NCI-H526 (cell line): Measurements from ENCODE around the gene PDE4B.
A peak's percentile ranks its signal among the peaks of the same experiment; 100 is the strongest.

Experiments used
- DNase-seq, 2 experiments: peaks; one replicate each; lab custom pipeline; 2025; lab: John Stamatoyannopoulos, UW

PDE4B gene

GRCh38 chr1:66359815-66360214 is 567.1 kb downstream of the PDE4B start:
- no peak for DNase-seq

GRCh38 chr1:66360285-66360724 is 567.6 kb downstream of the PDE4B start:
- DNase-seq = peak; percentile 15 to 57

GRCh38 chr1:66364578-66365391 is 572.1 kb downstream of the PDE4B start:
- DNase-seq = no peak

- DNase-seq = no peak
These were observed 572.9 kb downstream of the PDE4B start for GRCh38 chr1:66365635-66366034.

- DNase-seq = no peak
These were observed 573.9 kb downstream of the PDE4B start for GRCh38 chr1:66366634-66367033.

GRCh38 chr1:66367369-66367768 is 574.7 kb downstream of the PDE4B start:
- DNase-seq = no peak

GRCh38 chr1:66368261-66368660 is 575.6 kb downstream of the PDE4B start:
- no peak for DNase-seq

- no peak for DNase-seq
These were observed 577.8 kb downstream of the PDE4B start for GRCh38 chr1:66370462-66370971.

GRCh38 chr1:66371233-66372005 is 578.7 kb downstream of the PDE4B start:
- DNase-seq = no peak

GRCh38 chr1:66372522-66373101 is 579.9 kb downstream of the PDE4B start:
- no peak for DNase-seq

GRCh38 chr1:66373157-66373591 is 580.5 kb downstream of the PDE4B start:
- DNase-seq = no peak

- DNase-seq = no peak
These were observed 581.5 kb downstream of the PDE4B start for GRCh38 chr1:66374148-66374547.

- DNase-seq = no peak
These were observed 581.9 kb downstream of the PDE4B start for GRCh38 chr1:66374561-66375111.

GRCh38 chr1:66375125-66375524 is 582.4 kb downstream of the PDE4B start:
- DNase-seq = no peak

- DNase-seq = no peak
These were observed 587.9 kb downstream of the PDE4B start for GRCh38 chr1:66380452-66381212.

- no peak for DNase-seq
These were observed 589.1 kb downstream of the PDE4B start for GRCh38 chr1:66381621-66382275.

- no peak for DNase-seq
These were observed 590.5 kb downstream of the PDE4B start for GRCh38 chr1:66383168-66383567.

- DNase-seq = no peak
These were observed 590.9 kb downstream of the PDE4B start for GRCh38 chr1:66383611-66384010.

- DNase-seq = no peak
These were observed 591.7 kb downstream of the PDE4B start for GRCh38 chr1:66384258-66384921.

- no peak for DNase-seq
These were observed 594.0 kb downstream of the PDE4B start for GRCh38 chr1:66386712-66387111.
